HepG2 (cell line): ENCODE measurements around the gene KLF6. TPM values are rescaled to one million over a fixed set of nuclear protein-coding genes. Genes with fewer than 3 reads are reported as not detected.
A peak's percentile ranks its signal among the peaks of the same experiment; 100 is the strongest.

Experiments
- ARNTL ChIP-seq: sonication (generic); formaldehyde crosslinking; IDR thresholded peaks from 2 replicates; pipeline ENCODE4 v1.4.0; 2020; ENCODE audit warnings: mild to moderate bottlenecking, missing genetic modification reagents
- CSRNP1 ChIP-seq: sonication (generic); formaldehyde crosslinking; IDR thresholded peaks from 2 replicates; pipeline ENCODE4 v1.8.1; 2023; ENCODE audit warnings: mild to moderate bottlenecking, missing genetic modification reagents
- FOXP4 ChIP-seq: sonication (generic); formaldehyde crosslinking; IDR thresholded peaks from 2 replicates; pipeline ENCODE4 v1.4.0; 2020; ENCODE audit warnings: missing genetic modification reagents
- KAT2B ChIP-seq: fragments of 150-350 bp; IDR thresholded peaks from 2 replicates; pipeline ENCODE4 v1.6.1; 2014; ENCODE audit warnings: low read depth, low read length, borderline replicate concordance
- SMAD9 ChIP-seq: sonication (generic); formaldehyde crosslinking; IDR thresholded peaks from 2 replicates; pipeline ENCODE4 v1.5.1; 2020; ENCODE audit warnings: mild to moderate bottlenecking, missing genetic modification reagents
- SMYD3 ChIP-seq: sonication (generic); formaldehyde crosslinking; IDR thresholded peaks from 2 replicates; pipeline ENCODE4 v1.8.1; 2023; ENCODE audit warnings: mild to moderate bottlenecking, missing genetic modification reagents
- ZFX ChIP-seq: sonication (generic); formaldehyde crosslinking; IDR thresholded peaks from 2 replicates; pipeline ENCODE4 v1.4.0; 2020; ENCODE audit warnings: mild to moderate bottlenecking, low read depth, missing genetic modification reagents, moderate library complexity
- ZNF713 ChIP-seq: sonication (generic); formaldehyde crosslinking; IDR thresholded peaks from 2 replicates; pipeline ENCODE4 v1.4.0; 2020; ENCODE audit warnings: mild to moderate bottlenecking, missing genetic modification reagents
- ZNF891 ChIP-seq: sonication (generic); formaldehyde crosslinking; IDR thresholded peaks from 2 replicates; pipeline ENCODE4 v1.5.0; 2020; ENCODE audit warnings: mild to moderate bottlenecking, missing genetic modification reagents
- ZSCAN9 ChIP-seq: IDR thresholded peaks from 2 replicates; pipeline ENCODE4 v1.6.1; 2016; ENCODE audit warnings: borderline replicate concordance
- polyA plus RNA-seq, 8 experiments: library from polyadenylated mRNA; depleted of rRNA in 3 of 8; stranded (reverse) in 7 of 8; unstranded in 1 of 8; fragments of >200 nt; fragmentation: Illumina TruSeq in 4 of 8; extraction: Trizol in 4 of 8; gene quantifications; 2 replicates each; pipeline versions ENCODE4 v1.2.1 to v1.2.3, GENCODE V29; 2011 to 2016; ENCODE audit warnings: low read depth in 4 of 8, missing spikeins in 1 of 8, mixed read lengths in 1 of 8; ENCODE audit not compliant: insufficient read depth in 1 of 8
- total RNA-seq, 5 experiments: library from RNA; depleted of rRNA; stranded (reverse); fragments of >200 nt; fragmentation: Illumina TruSeq; extraction: Trizol; gene quantifications; 2 replicates each; pipeline ENCODE4 v1.2.3, GENCODE V29; 2016; ENCODE audit warnings: low read depth in 1 of 5
- TF ChIP-seq, protein P1 (sequence below): sonication (generic); formaldehyde crosslinking; IDR thresholded peaks from 2 replicates; pipeline ENCODE4 v1.4.0; 2020; ENCODE audit warnings: missing genetic modification reagents
- TF ChIP-seq, protein P2 (sequence below): IDR thresholded peaks from 2 replicates; pipeline ENCODE4 v1.6.1; 2018; ENCODE audit warnings: missing genetic modification reagents, mild to moderate bottlenecking, missing compliant biosample characterization
- TF ChIP-seq, protein P3 (sequence below): sonication (generic); formaldehyde crosslinking; IDR thresholded peaks from 2 replicates; pipeline ENCODE4 v1.5.1; 2020; ENCODE audit warnings: mild to moderate bottlenecking, missing genetic modification reagents, borderline replicate concordance
- TF ChIP-seq, protein P4 (sequence below): sonication (generic); formaldehyde crosslinking; IDR thresholded peaks from 2 replicates; pipeline ENCODE4 v1.4.0; 2020; ENCODE audit warnings: mild to moderate bottlenecking, missing genetic modification reagents

The KLF6 gene
- total and polyA plus RNA-seq, 2 of the 13 experiments (the other 11 are each of a cell fraction or from before 2014, with no cell fraction given): 27.0 to 71.9 TPM

- peak; percentile 91 for TF ChIP-seq FOXP4
- TF ChIP-seq CSRNP1: no peak
- TF ChIP-seq, protein P1, sequence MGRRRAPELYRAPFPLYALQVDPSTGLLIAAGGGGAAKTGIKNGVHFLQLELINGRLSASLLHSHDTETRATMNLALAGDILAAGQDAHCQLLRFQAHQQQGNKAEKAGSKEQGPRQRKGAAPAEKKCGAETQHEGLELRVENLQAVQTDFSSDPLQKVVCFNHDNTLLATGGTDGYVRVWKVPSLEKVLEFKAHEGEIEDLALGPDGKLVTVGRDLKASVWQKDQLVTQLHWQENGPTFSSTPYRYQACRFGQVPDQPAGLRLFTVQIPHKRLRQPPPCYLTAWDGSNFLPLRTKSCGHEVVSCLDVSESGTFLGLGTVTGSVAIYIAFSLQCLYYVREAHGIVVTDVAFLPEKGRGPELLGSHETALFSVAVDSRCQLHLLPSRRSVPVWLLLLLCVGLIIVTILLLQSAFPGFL (CRISPR knock-in tag): no peak
- TF ChIP-seq ARNTL (CRISPR knock-in tag): no peak
- no peak for TF ChIP-seq SMAD9 (CRISPR knock-in tag)
- no peak for TF ChIP-seq ZNF713
- TF ChIP-seq, protein P2, sequence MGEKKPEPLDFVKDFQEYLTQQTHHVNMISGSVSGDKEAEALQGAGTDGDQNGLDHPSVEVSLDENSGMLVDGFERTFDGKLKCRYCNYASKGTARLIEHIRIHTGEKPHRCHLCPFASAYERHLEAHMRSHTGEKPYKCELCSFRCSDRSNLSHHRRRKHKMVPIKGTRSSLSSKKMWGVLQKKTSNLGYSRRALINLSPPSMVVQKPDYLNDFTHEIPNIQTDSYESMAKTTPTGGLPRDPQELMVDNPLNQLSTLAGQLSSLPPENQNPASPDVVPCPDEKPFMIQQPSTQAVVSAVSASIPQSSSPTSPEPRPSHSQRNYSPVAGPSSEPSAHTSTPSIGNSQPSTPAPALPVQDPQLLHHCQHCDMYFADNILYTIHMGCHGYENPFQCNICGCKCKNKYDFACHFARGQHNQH (CRISPR knock-in tag): peak; percentile 56; the same call in 1 of the 2 replicates
- TF ChIP-seq SMYD3 (CRISPR knock-in tag): no peak
- no peak for TF ChIP-seq ZNF891 (CRISPR knock-in tag)
- TF ChIP-seq ZFX: no peak
- TF ChIP-seq ZSCAN9 (CRISPR knock-in tag): no peak
- TF ChIP-seq, protein P3, sequence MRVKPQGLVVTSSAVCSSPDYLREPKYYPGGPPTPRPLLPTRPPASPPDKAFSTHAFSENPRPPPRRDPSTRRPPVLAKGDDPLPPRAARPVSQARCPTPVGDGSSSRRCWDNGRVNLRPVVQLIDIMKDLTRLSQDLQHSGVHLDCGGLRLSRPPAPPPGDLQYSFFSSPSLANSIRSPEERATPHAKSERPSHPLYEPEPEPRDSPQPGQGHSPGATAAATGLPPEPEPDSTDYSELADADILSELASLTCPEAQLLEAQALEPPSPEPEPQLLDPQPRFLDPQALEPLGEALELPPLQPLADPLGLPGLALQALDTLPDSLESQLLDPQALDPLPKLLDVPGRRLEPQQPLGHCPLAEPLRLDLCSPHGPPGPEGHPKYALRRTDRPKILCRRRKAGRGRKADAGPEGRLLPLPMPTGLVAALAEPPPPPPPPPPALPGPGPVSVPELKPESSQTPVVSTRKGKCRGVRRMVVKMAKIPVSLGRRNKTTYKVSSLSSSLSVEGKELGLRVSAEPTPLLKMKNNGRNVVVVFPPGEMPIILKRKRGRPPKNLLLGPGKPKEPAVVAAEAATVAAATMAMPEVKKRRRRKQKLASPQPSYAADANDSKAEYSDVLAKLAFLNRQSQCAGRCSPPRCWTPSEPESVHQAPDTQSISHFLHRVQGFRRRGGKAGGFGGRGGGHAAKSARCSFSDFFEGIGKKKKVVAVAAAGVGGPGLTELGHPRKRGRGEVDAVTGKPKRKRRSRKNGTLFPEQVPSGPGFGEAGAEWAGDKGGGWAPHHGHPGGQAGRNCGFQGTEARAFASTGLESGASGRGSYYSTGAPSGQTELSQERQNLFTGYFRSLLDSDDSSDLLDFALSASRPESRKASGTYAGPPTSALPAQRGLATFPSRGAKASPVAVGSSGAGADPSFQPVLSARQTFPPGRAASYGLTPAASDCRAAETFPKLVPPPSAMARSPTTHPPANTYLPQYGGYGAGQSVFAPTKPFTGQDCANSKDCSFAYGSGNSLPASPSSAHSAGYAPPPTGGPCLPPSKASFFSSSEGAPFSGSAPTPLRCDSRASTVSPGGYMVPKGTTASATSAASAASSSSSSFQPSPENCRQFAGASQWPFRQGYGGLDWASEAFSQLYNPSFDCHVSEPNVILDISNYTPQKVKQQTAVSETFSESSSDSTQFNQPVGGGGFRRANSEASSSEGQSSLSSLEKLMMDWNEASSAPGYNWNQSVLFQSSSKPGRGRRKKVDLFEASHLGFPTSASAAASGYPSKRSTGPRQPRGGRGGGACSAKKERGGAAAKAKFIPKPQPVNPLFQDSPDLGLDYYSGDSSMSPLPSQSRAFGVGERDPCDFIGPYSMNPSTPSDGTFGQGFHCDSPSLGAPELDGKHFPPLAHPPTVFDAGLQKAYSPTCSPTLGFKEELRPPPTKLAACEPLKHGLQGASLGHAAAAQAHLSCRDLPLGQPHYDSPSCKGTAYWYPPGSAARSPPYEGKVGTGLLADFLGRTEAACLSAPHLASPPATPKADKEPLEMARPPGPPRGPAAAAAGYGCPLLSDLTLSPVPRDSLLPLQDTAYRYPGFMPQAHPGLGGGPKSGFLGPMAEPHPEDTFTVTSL (CRISPR knock-in tag): peak; percentile 80; the same call in 1 of the 2 replicates
- TF ChIP-seq, protein P4, sequence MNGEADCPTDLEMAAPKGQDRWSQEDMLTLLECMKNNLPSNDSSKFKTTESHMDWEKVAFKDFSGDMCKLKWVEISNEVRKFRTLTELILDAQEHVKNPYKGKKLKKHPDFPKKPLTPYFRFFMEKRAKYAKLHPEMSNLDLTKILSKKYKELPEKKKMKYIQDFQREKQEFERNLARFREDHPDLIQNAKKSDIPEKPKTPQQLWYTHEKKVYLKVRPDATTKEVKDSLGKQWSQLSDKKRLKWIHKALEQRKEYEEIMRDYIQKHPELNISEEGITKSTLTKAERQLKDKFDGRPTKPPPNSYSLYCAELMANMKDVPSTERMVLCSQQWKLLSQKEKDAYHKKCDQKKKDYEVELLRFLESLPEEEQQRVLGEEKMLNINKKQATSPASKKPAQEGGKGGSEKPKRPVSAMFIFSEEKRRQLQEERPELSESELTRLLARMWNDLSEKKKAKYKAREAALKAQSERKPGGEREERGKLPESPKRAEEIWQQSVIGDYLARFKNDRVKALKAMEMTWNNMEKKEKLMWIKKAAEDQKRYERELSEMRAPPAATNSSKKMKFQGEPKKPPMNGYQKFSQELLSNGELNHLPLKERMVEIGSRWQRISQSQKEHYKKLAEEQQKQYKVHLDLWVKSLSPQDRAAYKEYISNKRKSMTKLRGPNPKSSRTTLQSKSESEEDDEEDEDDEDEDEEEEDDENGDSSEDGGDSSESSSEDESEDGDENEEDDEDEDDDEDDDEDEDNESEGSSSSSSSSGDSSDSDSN: no peak
- no peak for TF ChIP-seq KAT2B
Observed at GRCh38 chr10:3740157-3740871, 44.7 kb downstream of the KLF6 start (continued).
